Measurements from ENCODE around the gene METTL14.
A peak's percentile ranks its signal among the peaks of the same experiment; 100 is the strongest.

GRCh38 chr4:118684873-118685811 is at the start of gene METTL14:
- peak in 1 of 7 experiments; percentile 31 for TF ChIP-seq CTCF (IDR thresholded peaks at IDR 0.05)
- no peak for TF ChIP-seq EP300 (IDR thresholded peaks at IDR 0.05)
- TF ChIP-seq POLR2A (IDR thresholded peaks at IDR 0.05): peak in 1 of 4 donors; percentile 54

Data from stomach (tissue), 4 donors.